Activated CD8-positive, alpha-beta T cell treated with anti-CD3 and anti-CD28 coated beads for 36 hours (primary cell): ENCODE results near the gene MAEA. TPM values are rescaled to one million over a fixed set of nuclear protein-coding genes. Genes with fewer than 3 reads are reported as not detected.

Experiments used
- ATAC-seq: fragments of 200-7000 bp; cut with Tn5 transposase; one replicate; pipeline ENCODE4 v1.10.0; 2021; ENCODE audit warnings: mild to moderate bottlenecking, moderate library complexity
- CTCF ChIA-PET: fragments of 350-600 bp; sonication (Branson Sonifier 250); formaldehyde crosslinking; loops from one replicate; lab custom pipeline; 2021; ENCODE audit warnings: antibody characterized with exemption; lab: Charles Lee
- POLR2A ChIA-PET: fragments of 350-600 bp; sonication (Branson Sonifier 250); formaldehyde crosslinking; loops from one replicate; lab custom pipeline; 2021; ENCODE audit warnings: antibody characterized with exemption; lab: Charles Lee
- DNase-seq: peaks from one replicate; pipeline ENCODE4 v3.0.0-alpha.2; 2020
- H3K27ac Mint-ChIP-seq: one replicate; pipeline ENCODE4 v1.8.0; 2021; ENCODE audit warnings: mild to moderate bottlenecking, mixed read lengths
- H3K27me3 Mint-ChIP-seq: one replicate; pipeline ENCODE4 v1.8.0; 2021; ENCODE audit warnings: mixed read lengths
- H3K36me3 Mint-ChIP-seq: one replicate; pipeline ENCODE4 v1.8.0; 2021; ENCODE audit warnings: low read depth, mixed read lengths
- H3K4me1 Mint-ChIP-seq: one replicate; pipeline ENCODE4 v1.8.0; 2021; ENCODE audit warnings: low read depth, mixed read lengths
- H3K4me3 Mint-ChIP-seq: one replicate; pipeline ENCODE4 v1.8.0; 2021; ENCODE audit warnings: mild to moderate bottlenecking, moderate library complexity, mixed read lengths
- H3K9me3 Mint-ChIP-seq: one replicate; pipeline ENCODE4 v1.8.0; 2021; ENCODE audit warnings: mixed read lengths
- CTCF ChIP-seq: fragments of 200-600 bp; IDR thresholded peaks from one replicate; pipeline ENCODE4 v1.8.0; 2022; ENCODE audit warnings: antibody characterized with exemption, mild to moderate bottlenecking
- intact Hi-C: fragments of 100-400 bp; cut with micrococcal nuclease; formaldehyde crosslinking; loops from one replicate; pipeline ENCODE4 v1.10.0; 2022
- total RNA-seq, 2 experiments: library from RNA; stranded (reverse); gene quantifications; one replicate each; pipeline ENCODE4 v1.2.3, GENCODE V29; 2021

Gene MAEA
- total RNA-seq, 2 experiments from 2014 or later: 32.3 to 37.0 TPM

GRCh38 chr4:1338752-1339414 lies 49.2 kb downstream of the MAEA start:
- peaks cover 29% of the 10 kb centered on the region for H3K4me1 Mint-ChIP-seq
- H3K9me3 Mint-ChIP-seq: no peaks in the 10 kb centered on the region
- H3K27me3 Mint-ChIP-seq: no peaks in the 10 kb centered on the region
- no peak for DNase-seq
- CTCF ChIA-PET: no interaction called here
- no peak overlapping the region for H3K4me3 Mint-ChIP-seq
- ATAC-seq: no peak
- H3K27ac Mint-ChIP-seq: no peak overlapping the region
- POLR2A ChIA-PET: no interaction called here
- H3K36me3 Mint-ChIP-seq: peaks cover 54% of the 10 kb centered on the region
- intact Hi-C loops: no loop called here
- no peak for TF ChIP-seq CTCF

DNA sequence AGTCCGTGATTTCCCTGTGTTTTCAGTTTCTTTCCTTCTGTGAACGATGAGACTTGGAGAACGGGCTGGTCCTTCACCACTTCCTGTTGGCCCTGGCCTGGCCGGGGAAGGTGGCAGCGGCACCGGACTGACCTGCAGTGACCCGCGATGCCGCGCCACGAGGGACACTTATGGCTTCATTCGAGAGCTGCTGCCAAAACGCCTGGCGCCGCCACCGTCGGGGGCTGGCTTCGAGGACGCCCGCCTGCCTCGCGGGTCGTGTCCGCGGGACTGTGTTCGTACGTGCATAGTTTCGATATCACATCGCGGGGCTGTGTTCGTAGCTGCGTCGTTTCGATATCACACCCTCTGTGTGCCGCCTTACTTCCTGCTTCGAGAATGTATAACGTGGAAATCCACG lies 49.8 kb downstream of the MAEA start:
- H3K36me3 Mint-ChIP-seq: peaks cover 51% of the 10 kb centered on the region
- H3K9me3 Mint-ChIP-seq: no peaks in the 10 kb centered on the region
- intact Hi-C loops: no loop called here
- ChIA-PET CTCF (no interaction called here), POLR2A (no interaction called here)
- DNase-seq: no peak
- ATAC-seq: no peak
- no peaks in the 10 kb centered on the region for H3K27me3 Mint-ChIP-seq
- no peak overlapping the region for H3K4me3 Mint-ChIP-seq
- H3K27ac Mint-ChIP-seq: no peak overlapping the region
- peaks cover 26% of the 10 kb centered on the region for H3K4me1 Mint-ChIP-seq
- TF ChIP-seq CTCF: no peak

GRCh38 chr4:1340181-1340747 lies 50.6 kb downstream of the MAEA start:
- H3K9me3 Mint-ChIP-seq: no peaks in the 10 kb centered on the region
- DNase-seq: no peak
- peaks cover 44% of the 10 kb centered on the region for H3K36me3 Mint-ChIP-seq
- H3K4me1 Mint-ChIP-seq: peaks cover 26% of the 10 kb centered on the region
- intact Hi-C loops: no loop called here
- no peak overlapping the region for H3K27ac Mint-ChIP-seq
- no peak for ATAC-seq
- H3K27me3 Mint-ChIP-seq: no peaks in the 10 kb centered on the region
- ChIA-PET CTCF (no interaction called here), POLR2A (no interaction called here)
- no peak overlapping the region for H3K4me3 Mint-ChIP-seq
- no peak for TF ChIP-seq CTCF

DNA sequence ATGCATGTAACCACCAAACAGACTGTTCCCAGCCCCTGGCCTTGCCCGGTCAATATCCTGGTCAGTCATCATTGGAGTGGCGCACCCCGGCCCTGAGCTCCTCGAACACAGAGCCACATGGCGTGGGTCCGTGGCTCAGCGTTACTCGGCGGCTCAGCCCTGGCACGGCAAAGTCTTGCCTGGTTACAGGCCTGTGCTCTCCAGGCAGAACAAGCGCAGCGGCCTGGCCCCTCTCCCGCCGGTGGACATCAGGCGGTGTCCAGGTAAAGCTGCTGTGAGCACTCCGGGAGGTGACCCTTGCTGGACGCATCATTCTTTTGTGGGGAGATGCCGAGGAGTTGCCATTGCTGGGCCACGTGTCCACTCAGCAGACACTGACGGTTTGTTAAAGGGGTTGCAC lies 51.2 kb downstream of the MAEA start:
- DNase-seq (no peak), ATAC-seq (no peak)
- H3K4me3 Mint-ChIP-seq: no peak overlapping the region
- peaks cover 29% of the 10 kb centered on the region for H3K4me1 Mint-ChIP-seq
- POLR2A ChIA-PET: no interaction called here
- H3K27me3 Mint-ChIP-seq: no peaks in the 10 kb centered on the region
- no peak for TF ChIP-seq CTCF
- H3K36me3 Mint-ChIP-seq: peaks cover 44% of the 10 kb centered on the region
- CTCF ChIA-PET: no interaction called here
- intact Hi-C loops: no loop called here
- no peaks in the 10 kb centered on the region for H3K9me3 Mint-ChIP-seq
- H3K27ac Mint-ChIP-seq: no peak overlapping the region

GRCh38 chr4:1342003-1342402 lies 52.3 kb downstream of the MAEA start:
- Mint-ChIP-seq H3K4me1 (peaks cover 25% of the 10 kb centered on the region), H3K4me3 (no peak overlapping the region), H3K27ac (no peak overlapping the region), H3K27me3 (no peaks in the 10 kb centered on the region), H3K9me3 (no peaks in the 10 kb centered on the region), H3K36me3 (peaks cover 34% of the 10 kb centered on the region)
- no peak for ATAC-seq
- TF ChIP-seq CTCF: no peak
- no peak for DNase-seq
- CTCF ChIA-PET: no interaction called here
- intact Hi-C loops: no loop called here
- POLR2A ChIA-PET: no interaction called here
